Measurements from ENCODE around the gene SYNGAP1. TPM values are rescaled to one million over a fixed set of nuclear protein-coding genes. Genes with fewer than 3 reads are reported as not detected.

Gene SYNGAP1
- total RNA-seq, 3 donors from 2014 or later (not counting 1 experiment from before 2014, with no cell fraction given) = 43.5 to 61.6 (median 55.8) TPM

- Histone ChIP-seq H3K27me3 (ENCODE audit: control insufficient read depth, insufficient read depth, low read length) (no peaks in the 10 kb centered on the region), H3K4me1 (ENCODE audit: control insufficient read depth, insufficient read depth, low read length) (peaks cover 56% of the 10 kb centered on the region), H3K27ac (ENCODE audit: low read length) (peak overlapping the region; percentile 97), H3K4me3 (ENCODE audit: low read length) (peak overlapping the region; percentile 57), H3K9me3 (ENCODE audit: control insufficient read depth, insufficient read depth, low read length) (no peaks in the 10 kb centered on the region), H3K36me3 (ENCODE audit: control insufficient read depth, insufficient read depth, low read length) (peaks cover 41% of the 10 kb centered on the region)
- intact Hi-C loops (cut with micrococcal nuclease) = loop anchor here (2.0 to 5.0 kb wide), 2 partner anchors 15 to 209 kb away; partner anchors contain the start of genes HSD17B8, RXRB and SLC39A7
- DNase-seq = no peak
- Mint-ChIP-seq H3K4me1 (peaks cover 51 to 63% of the 10 kb centered on the region in 2 donors), H3K9me3 (no peaks in the 10 kb centered on the region), H3K36me3 (no peaks in the 10 kb centered on the region), H3K27me3 (ENCODE audit: low read depth in 2 of 2) (no peaks in the 10 kb centered on the region), H3K4me3 (peak overlapping the region; percentile 86), H3K27ac (peak overlapping the region; percentile 100)
- ATAC-seq = no peak
- 65% methylated on average over 6 of the region's 6 CpGs for WGBS (ENCODE audit: insufficient coverage)
- no peak for TF ChIP-seq CTCF (IDR thresholded peaks at IDR 0.05)
Observed at GRCh38 chr6:33411632-33412005, 8.2 kb upstream of the SYNGAP1 start.

GRCh38 chr6:33412140-33413009 lies 7.5 kb upstream of the SYNGAP1 start:
- H3K4me1 Mint-ChIP-seq = peaks cover 59 to 70% of the 10 kb centered on the region in 2 donors
- DNase-seq (no peak), ATAC-seq (no peak)
- peak overlapping the region; percentile 86 for H3K4me3 Mint-ChIP-seq
- H3K27me3 Mint-ChIP-seq (ENCODE audit: low read depth in 2 of 2) = no peaks in the 10 kb centered on the region
- Histone ChIP-seq H3K9me3 (ENCODE audit: control insufficient read depth, insufficient read depth, low read length) (no peaks in the 10 kb centered on the region), H3K27me3 (ENCODE audit: control insufficient read depth, insufficient read depth, low read length) (no peaks in the 10 kb centered on the region), H3K36me3 (ENCODE audit: control insufficient read depth, insufficient read depth, low read length) (peaks cover 41% of the 10 kb centered on the region), H3K27ac (ENCODE audit: low read length) (peak overlapping the region; percentile 97), H3K4me1 (ENCODE audit: control insufficient read depth, insufficient read depth, low read length) (peaks cover 64% of the 10 kb centered on the region), H3K4me3 (ENCODE audit: low read length) (no peak overlapping the region)
- peak overlapping the region; percentile 100 for H3K27ac Mint-ChIP-seq
- no peaks in the 10 kb centered on the region for H3K9me3 Mint-ChIP-seq
- WGBS (ENCODE audit: insufficient coverage) = 96% methylated on average over 9 of the region's 10 CpGs
- intact Hi-C loops (cut with micrococcal nuclease) = loop anchor here (5.0 kb wide), 1 partner anchor 210 kb away; the partner anchor contains the start of genes HSD17B8, RXRB and SLC39A7
- no peaks in the 10 kb centered on the region for H3K36me3 Mint-ChIP-seq
- no peak for TF ChIP-seq CTCF (IDR thresholded peaks at IDR 0.05)

DNA sequence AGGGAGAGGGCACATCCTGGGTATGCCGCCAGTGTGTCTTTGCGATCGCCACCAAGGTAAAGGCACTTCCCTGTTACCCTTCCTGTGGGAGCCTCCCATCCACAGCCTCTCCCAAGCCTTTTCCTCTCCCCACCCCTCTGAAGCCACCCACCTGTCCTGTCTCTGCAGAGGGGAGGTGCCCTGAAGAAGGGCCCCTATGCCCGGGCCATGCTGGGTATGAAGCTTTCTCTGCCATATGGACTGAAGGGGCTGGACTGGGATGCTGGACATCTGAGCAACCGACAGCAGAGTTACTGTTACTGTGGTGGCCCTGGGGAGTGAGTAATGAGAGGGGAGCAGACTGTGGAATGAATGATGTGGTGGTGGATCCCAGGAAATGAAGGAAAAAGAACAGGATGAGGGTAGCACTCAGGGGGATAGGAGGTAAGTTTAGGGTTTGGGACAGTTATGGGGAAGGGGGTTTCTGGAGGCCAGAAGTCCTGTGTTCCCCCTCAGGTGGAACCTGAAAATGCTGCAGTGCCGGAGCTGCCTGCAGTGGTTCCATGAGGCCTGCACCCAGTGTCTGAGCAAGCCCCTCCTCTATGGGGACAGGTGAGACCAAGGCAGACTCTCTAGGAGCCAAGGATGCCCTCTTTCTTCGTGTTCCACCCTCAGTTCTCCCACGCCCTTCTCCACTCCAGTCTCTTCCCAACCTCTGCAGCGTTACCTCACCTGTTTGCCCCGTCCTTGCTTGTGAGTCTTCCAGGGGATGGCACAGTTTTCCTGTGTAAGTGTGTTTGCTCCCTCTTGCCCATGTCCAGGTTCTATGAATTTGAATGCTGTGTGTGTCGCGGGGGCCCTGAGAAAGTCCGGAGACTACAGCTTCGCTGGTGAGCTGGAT lies 6.4 kb upstream of the SYNGAP1 start:
- no peak for DNase-seq
- no peak overlapping the region for H3K4me3 Mint-ChIP-seq
- H3K9me3 Mint-ChIP-seq = no peaks in the 10 kb centered on the region
- peaks cover 70% of the 10 kb centered on the region for H3K4me1 ChIP-seq (ENCODE audit: control insufficient read depth, insufficient read depth, low read length)
- no peaks in the 10 kb centered on the region for H3K36me3 Mint-ChIP-seq
- no peak for ATAC-seq
- H3K4me1 Mint-ChIP-seq = peaks cover 69 to 81% of the 10 kb centered on the region in 2 donors
- no peaks in the 10 kb centered on the region for H3K27me3 Mint-ChIP-seq (ENCODE audit: low read depth in 2 of 2)
- H3K27ac ChIP-seq (ENCODE audit: low read length) = peak overlapping the region; percentile 3
- no peak for TF ChIP-seq CTCF (IDR thresholded peaks at IDR 0.05)
- H3K36me3 ChIP-seq (ENCODE audit: control insufficient read depth, insufficient read depth, low read length) = peaks cover 41% of the 10 kb centered on the region
- H3K4me3 ChIP-seq (ENCODE audit: low read length) = no peak overlapping the region
- WGBS (ENCODE audit: insufficient coverage) = 93% methylated on average over 14 of the region's 14 CpGs
- H3K27ac Mint-ChIP-seq = peak overlapping the region; percentile 100
- H3K9me3 ChIP-seq (ENCODE audit: control insufficient read depth, insufficient read depth, low read length) = no peaks in the 10 kb centered on the region
- intact Hi-C loops (cut with micrococcal nuclease) = loop anchor here (5.0 kb wide), 1 partner anchor 211 kb away; the partner anchor contains the start of genes HSD17B8, RXRB and SLC39A7
- no peaks in the 10 kb centered on the region for H3K27me3 ChIP-seq (ENCODE audit: control insufficient read depth, insufficient read depth, low read length)
